Activated CD8-positive, alpha-beta memory T cell treated with anti-CD3 and anti-CD28 coated beads, Interleukin-2, amount 50 U/mL, for 1 hour (primary cell): ENCODE data around the gene TNXB.
A peak's percentile ranks its signal among the peaks of the same experiment; 100 is the strongest.
"Not testable (repeated sequence)": the region's sequence is repeated elsewhere in the genome, so short reads cannot be mapped to it uniquely, and the experiment has no call there.

ENCODE experiments used
- DNase-seq: peaks from one replicate; pipeline ENCODE4 v3.0.0-alpha.2; 2020; ENCODE audit errors: extremely low read depth

TNXB gene

DNA sequence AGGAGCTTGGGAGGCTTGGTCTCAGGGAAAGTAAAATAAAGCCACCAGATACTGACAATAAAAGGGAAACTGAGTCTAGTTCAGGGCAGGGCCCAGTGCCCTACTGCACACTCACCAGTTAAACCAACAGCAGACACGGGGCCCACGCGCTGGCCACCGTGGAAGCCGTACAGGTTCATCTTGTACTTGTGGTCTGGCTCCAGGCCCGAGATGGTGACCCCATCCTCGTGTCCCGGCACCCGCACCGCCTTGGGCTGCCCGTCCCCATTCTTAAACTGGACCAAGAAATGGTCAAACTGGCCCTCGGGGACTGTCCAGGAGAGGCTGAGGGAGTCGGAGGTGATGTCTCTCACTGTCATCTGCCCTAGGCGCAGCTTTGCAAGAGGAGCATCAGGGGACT is 44.4 kb downstream of the TNXB start:
- DNase-seq: no peak

DNA sequence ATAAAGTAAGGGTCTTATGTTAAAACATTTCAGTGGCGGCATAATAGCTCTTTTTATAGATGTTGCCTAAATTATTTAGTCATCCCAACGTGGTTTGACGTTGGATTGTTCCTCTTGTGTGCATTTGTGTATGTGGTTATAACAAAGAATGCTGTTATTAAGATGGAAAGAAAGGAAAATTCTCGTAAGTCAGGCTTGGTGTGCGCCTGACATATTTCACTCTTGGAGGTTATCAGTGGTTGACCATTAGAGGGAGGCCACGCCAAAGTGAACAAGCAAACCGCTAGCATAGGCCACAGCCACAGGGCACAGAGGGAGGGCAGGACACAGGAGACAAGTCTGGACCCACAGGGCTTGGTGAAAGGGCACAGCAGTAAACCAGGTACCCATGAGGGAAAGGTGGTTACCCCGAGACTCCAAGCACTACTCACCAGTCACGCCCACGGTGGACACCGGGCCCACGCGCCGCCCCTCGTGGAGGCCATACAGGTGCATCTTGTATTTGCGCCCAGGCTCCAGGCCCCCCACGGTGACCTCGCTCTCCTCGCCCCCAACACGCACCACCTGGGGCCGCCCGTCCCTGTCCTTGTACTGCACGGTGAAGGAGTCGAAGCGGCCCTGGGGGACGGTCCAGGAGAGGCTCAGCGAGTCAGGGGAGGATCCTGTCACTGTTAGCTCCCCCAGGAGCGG is 48.0 kb downstream of the TNXB start:
- no peak for DNase-seq

DNA sequence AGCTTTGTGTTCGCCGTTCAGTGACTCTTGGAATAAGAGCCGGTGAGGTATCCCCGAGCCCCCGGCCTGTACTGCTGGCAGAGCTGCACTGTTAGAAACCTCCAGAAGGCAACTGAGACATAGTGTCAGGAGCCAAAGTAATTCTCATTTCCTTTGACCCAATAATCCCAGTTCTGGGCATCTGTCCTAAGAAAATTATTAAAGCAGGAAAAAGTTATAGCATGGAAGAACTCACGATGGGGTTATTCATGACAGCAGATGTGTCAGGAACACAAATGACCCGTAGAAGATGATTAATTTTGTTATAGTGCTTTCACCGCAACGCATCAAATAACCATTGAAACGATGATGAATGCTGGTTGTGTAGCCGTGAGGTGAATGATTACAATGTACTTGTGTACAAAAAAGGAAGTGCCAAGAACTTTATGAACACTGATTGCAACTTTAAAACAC is 50.6 kb downstream of the TNXB start:
- DNase-seq: no peak

DNA sequence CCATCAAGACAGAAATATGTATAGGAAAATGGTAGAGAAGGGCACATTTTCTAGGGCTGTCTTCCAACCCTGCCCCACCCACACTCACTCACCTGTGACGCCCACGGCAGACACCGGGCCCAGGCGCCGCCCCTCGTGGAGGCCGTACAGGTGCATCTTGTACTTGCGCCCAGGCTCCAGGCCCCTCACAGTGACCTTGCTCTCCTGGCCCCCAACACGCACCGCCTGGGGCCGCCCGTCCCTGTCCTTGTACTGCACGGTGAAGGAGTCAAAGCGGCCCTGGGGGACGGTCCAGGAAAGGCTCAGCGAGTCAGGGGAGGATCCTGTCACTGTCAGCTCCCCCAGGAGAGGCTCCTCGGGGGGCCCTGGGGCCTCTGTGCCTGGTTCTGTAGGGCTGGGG is 51.2 kb downstream of the TNXB start:
- no peak for DNase-seq

DNA sequence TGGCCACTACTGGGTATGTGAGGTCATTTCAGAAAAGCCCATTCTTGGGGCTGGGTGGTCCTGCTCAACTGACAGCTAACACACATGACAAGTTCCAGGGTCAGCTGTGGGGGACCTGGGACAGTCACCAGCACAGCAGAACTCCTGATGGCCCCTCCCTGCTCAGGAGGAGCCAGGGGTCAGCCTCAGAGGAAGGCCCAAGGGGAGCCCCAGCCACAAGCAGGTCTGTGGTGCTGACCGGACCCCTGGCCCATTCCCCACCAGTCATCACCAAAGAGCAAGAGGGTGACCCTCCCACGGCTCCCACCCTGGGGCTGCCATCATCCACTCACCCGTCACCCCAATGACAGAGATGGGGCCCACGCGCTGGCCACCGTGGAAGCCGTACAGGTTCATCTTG is 52.9 kb downstream of the TNXB start:
- no peak for DNase-seq

DNA sequence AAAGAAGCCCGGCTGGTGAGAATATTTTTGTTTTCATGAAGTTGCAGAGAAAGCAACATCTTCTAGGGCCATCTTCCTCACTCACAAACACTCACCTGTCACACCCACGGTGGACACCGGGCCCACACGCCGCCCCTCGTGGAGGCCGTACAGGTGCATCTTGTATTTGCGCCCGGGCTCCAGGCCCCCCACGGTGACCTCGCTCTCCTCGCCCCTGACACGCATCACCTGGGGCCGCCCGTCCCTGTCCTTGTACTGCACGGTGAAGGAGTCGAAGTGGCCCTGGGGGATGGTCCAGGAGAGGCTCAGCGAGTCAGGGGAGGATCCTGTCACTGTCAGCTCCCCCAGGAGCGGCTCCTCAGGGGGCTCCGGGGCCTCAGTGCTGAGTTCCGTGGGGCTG is 53.4 kb downstream of the TNXB start:
- DNase-seq: not testable (repeated sequence)

DNA sequence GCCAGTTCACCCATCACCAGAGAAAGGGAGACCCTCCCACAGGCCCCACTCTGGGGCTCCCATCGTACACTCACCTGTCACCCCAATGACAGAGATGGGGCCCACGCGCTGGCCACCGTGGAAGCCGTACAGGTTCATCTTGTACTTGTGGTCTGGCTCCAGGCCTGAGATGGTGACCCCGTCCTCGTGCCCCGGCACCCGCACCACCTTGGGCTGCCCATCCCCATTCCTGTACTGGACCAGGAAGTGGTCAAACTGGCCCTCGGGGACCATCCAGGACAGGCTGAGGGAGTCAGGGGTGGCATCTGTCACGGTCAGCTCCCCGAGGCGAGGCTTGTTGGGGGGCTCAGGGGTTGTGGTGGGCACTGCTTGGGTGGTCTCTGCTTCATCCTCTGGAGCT is 55.8 kb downstream of the TNXB start:
- DNase-seq: not testable (repeated sequence)

DNA sequence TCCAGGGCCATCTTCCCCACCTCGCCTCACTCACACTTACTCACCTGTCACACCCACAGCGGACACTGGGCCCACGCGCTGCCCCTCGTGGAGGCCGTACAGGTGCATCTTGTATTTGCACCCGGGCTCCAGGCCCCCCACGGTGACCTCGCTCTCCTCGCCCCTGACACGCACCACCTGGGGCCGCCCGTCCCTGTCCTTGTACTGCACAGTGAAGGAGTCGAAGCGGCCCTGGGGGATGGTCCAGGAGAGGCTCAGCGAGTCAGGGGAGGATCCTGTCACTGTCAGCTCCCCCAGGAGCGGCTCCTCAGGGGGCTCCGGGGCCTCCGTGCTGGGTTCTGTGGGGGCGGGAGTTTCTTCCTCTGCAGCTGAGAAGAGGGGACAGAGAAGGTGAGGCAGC is 56.5 kb downstream of the TNXB start:
- not testable (repeated sequence) for DNase-seq

DNA sequence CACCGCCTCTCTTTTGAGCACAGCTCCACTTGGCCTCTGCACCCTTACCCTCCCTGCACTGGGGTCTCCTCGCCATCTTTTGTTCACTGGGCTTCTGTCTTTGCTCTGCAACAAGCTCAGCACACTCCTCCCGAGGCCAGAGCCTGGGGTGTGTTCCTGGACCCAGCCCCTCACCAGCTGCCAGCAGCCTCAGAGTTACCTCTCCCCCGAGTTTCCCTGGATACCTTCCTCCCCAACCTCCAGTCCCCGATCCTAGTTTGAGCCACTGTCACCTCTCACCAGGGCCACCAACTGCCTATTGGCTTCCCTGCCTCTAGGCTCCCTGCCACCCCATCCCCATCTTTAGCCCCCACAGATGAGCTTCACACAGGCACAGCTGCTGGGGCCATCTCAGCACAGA is 58.6 kb downstream of the TNXB start:
- DNase-seq: no peak

DNA sequence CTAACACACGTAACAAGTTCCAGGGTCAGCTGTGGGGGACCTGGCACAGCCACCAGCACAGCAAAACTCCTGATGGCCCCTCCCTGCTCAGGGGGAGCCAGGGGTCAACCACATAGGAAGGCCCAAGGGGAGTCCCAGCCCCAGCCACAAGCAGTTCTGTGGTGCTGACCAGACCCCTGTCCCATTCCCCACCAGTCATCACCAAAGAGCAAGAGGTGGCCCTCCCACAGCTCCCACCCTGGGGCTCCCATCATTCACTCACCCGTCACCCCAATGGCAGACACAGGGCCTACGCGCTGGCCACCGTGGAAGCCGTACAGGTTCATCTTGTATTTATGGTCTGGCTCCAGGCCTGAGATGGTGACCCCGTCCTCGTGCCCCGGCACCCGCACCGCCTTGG is 59.4 kb downstream of the TNXB start:
- DNase-seq: not testable (repeated sequence)

DNA sequence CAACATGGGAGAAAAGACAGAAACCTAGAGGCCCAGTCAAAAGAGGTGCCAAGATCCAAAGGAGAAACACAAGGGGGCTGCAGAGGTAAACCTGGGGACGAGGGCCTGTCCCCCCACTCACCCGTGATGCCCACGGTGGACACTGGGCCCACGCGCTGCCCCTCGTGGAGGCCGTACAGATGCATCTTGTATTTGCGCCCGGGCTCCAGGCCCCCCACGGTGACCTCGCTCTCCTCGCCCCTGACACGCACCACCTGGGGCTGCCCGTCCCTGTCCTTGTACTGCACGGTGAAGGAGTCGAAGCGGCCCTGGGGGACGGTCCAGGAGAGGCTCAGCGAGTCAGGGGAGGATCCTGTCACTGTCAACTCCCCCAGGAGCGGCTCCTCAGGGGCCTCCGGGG is 60.0 kb downstream of the TNXB start:
- DNase-seq: not testable (repeated sequence)

DNA sequence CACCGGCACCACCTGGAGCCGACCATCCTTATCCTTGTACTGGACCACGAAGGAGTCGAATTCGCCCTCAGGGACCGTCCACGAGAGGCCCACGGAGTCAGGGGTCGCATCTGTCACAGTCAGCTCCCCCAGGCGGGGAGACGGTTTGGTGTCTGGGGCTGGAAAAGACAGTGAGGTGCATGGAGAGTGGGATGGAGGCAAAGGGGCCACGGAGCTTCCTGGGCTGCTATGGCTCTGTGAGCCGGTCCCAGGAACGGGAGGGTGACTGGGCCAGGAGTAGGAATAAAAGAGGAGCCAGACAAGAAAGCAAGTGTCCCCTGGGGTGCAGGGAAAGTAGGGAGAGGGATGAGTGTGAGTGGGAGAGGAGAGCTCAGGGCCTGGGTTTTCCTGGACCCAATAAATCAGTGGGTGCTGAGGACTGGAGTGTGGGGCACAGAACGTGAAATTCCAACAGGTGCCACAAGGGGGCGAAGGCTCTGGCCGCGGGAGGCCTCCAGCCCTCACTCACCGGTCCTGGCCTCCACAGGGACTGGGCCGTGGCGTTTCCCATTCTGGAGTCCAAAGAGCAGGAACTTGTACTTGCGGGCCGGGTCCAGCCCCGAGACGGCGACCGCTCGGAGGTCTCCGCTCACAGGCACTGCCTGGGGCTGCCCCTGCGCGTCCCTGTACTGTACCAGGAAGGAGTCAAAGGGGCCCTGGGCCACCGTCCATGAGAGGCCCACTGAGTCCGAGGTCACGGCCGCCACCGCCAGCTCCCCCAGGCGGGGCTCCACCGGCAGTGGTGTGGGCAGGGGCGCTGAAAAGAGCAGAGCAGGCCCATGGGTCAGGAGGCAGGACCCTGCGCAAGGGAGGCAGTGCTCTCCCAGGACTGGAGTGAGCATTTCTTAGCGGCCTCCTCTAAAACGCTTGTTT is 61.0 kb downstream of the TNXB start:
- DNase-seq: peak; percentile 17

DNA sequence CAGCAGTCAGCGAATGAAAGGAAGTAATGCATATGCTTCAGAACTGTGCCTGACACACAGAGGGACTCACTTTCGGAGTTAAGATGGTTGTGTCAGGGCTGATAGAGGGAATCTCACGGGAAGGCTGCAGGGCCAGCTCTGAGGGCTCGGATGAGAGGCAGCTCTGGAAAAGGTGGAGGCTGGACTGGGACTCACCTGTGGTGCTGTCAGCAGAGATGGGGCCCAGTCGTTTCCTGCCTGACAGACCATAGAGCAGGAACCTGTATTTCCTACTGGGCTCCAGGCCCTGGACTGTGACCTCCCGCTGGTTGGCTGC is 61.6 kb downstream of the TNXB start:
- no peak for DNase-seq

DNA sequence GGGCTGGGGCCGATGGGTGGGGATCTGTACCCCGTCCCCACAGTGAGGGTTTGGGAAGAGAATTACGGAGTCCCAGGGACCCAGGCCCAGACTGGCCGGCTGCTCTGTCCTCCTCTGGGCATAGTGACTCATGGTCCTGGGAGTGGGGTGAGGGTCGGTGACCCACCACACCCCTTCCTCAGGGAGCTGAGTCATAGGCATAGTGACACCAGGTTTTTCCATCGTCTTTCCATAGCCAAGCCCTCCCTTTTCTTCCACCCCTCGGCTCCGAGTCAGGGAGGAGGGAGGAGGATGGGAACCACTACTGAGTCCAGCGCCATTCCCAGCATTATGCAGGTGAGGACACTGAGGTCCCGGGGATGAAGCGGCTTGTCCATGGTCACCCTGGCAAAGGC is 62.1 kb downstream of the TNXB start:
- no peak for DNase-seq

DNA sequence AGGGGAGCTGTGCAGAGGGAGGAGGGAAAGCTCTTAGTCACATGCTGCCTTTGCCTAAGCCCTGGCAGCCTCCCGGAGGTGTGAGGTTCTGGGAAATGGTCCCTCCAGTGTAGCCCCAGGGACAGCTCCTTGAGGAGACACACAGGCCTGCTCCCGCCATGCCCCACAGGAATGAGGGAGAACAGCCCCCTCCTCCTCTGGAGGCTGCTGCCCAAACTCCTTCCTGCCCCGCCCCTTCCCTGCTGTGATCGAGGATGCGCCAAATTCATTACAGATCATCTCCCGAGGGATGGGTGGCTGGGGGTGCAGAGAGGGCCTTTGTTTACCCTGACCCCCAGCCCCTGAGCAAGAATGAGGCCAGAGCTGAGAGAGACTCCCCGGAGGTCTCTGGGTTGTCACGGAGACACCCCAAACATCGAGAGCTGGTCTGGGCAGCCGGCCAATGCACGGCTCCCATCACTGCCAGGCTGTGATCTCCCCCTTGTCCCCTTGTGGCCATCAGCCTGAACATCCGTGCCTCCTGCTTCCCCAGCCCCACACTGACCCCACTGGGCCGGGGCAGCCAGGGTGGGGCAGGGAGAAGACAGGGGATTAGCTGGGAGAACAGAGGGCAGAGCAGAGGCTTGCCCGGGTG is 62.6 kb downstream of the TNXB start:
- DNase-seq: no peak

DNA sequence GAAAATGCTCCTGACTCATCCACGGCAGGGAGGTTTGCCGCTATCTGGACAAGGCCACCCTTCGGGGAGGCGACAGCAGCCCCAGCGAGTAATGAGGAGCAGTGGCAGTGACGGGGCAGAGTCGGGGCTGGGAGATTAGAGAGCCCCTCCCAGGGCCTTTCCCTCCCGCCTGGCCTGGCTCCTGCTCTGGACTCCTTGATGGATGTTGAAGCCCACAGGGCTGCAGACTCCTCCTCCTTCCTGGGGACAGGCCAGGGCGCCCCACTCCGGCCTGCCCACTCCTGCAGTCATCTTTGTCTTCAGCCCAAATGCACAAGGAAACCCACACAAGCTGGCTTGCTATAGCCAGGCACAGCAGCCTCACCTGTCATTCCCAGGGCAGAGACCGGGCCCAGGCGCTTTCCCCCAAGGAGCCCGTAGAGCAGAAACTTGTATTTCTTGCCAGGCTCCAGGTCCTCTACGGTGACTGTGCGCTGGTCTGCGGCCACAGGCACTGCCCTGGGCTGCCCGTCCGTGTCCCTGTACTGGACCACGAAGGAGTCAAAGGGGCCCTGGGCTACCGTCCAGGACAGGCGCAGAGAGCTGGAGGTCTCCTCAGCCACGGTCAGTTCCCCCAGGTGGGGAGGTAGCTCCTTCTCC is 63.2 kb downstream of the TNXB start:
- DNase-seq: no peak

DNA sequence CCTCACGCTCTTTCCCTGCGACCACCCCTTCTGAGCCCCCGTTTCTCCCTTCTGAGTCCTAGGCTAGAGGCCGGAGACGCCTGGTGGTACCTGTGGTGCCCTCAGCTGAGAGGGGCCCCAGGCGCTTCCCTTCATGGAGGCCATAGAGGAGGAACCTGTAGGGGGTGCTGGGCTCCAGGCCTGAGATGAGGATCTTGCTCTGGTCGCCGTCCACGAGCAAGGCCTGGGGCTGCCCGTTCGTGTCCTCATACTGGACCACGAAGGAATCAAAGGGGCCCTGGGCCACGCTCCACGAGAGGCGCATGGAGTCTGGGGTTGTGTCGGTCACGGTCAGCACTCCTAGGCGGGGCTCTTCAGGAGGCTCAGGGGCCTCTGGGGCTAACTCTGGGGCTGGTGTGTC is 64.2 kb downstream of the TNXB start:
- DNase-seq: not testable (repeated sequence)

DNA sequence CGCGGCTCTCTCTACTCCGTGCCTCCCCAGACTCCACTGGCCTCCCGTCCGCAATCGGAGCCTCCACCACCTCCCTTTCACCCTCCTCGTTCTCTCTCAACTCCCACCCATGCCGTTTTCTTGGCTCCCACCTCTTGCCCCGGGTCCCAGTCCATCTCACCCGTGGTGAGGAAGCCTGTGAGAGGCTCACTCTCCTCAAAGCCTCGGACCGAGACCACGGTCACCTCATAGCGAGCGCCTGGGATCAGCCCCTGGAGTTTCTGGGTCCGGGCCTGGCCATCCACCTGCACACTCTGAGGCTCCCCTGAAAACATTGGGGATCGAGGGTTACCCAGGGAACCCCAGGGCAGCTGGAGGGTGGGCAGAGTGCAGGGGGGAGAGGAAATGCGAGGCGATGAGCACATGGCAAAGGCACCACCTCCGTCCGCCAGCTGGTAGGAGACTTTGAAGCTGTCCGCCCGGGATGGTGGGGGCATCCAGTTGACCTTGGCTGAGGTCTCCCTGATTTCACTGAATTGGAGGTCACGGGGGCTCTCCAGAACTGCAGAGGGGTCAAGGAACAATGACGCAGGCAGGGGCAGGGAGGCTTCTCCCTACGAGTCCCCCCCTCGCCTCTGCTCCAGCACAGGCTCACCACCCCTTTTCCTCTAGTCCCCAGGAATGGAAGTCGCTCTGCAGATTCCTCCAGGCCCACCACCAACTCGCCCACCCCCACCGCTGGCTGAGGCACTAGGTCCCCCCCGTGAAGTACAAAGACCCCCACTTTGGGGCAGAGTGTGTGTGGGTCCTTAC is 65.4 kb downstream of the TNXB start:
- DNase-seq: not testable (repeated sequence)

DNA sequence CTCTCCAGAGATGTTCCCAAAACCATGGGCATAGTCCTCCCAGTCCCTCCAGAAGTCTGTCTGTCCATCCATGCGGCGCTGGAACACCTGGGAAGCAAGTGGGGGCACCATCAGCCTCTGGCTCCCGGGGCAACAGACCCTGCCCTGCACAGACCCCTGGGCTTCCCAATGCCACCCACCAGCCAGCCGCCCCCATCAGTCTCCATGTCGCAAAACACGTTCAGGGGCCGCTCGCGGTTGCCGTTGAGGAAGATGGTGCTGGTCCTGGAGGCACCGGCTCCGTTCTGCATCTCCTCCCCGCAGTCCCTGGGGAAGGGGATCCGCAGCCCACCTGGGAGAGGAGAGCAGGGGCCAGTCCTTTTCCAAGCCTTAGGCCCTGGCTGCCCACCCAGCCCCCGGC is 66.9 kb downstream of the TNXB start:
- not testable (repeated sequence) for DNase-seq

DNA sequence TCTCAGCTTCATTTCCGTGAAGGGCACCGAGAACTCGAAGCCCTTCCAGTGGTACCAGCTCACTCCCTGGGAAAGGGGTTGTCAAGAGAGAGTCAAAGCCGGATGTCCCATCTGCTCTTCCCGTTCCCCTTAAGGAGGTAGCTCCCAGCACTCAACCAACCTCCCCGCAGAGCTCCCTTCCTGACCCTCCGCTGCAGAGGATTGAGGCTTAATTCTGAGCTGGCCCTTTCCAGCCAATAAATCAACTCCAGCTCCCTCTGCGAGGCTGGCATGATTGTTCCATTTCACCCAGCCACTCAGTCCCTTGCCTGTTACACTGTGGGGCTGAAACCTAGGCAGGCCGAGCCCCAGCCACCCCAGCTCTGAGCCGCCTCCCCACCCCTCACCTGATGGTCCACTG is 67.8 kb downstream of the TNXB start:
- DNase-seq: not testable (repeated sequence)

DNA sequence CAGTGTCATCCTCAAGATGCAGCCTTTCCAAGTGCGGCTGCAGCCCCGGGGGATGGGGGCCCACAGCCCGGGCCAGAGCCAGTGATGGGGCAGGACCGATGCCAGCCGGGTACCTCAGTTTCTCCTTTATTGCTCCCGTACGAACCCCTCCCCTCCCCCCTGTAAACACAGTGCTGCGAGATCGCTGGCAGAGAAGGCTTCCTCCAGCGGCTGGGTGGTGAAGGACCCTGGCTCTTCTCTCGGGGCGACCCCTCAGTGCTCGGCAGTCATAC is 68.2 kb downstream of the TNXB start:
- not testable (repeated sequence) for DNase-seq
